MM.1S (cell line): ENCODE measurements around the gene ACAP2.

Experiments
- DNase-seq: peaks from one replicate; pipeline ENCODE4 v3.0.0-alpha.2; 2015
- H2AFZ ChIP-seq: fragments of 300-600 bp; sonication (generic); 2 replicates; pipeline ENCODE4 v1.6.0; 2016; ENCODE audit warnings: antibody characterized with exemption, low read length
- H3F3A ChIP-seq: fragments of 300-600 bp; sonication (generic); 2 replicates; pipeline ENCODE4 v1.6.1; 2016; ENCODE audit warnings: mild to moderate bottlenecking, antibody characterized with exemption, low read length, moderate library complexity, mixed read lengths; ENCODE audit not compliant: insufficient read depth
- H3K27ac ChIP-seq: fragments of 300-600 bp; sonication (generic); 2 replicates; pipeline ENCODE4 v1.5.1; 2016; ENCODE audit warnings: mild to moderate bottlenecking, low read length
- H3K27me3 ChIP-seq: fragments of 300-600 bp; sonication (generic); replicated peaks from 2 replicates; pipeline ENCODE4 v1.6.0; 2016; ENCODE audit warnings: low read length; ENCODE audit not compliant: insufficient read depth
- H3K36me3 ChIP-seq: fragments of 300-600 bp; sonication (generic); replicated peaks from 2 replicates; pipeline ENCODE4 v1.6.1; 2016; ENCODE audit warnings: mild to moderate bottlenecking, low read length, mixed read lengths; ENCODE audit not compliant: insufficient read depth
- H3K4me1 ChIP-seq: fragments of 300-600 bp; sonication (generic); 2 replicates; pipeline ENCODE4 v1.6.1; 2016; ENCODE audit warnings: low read length, mixed read lengths
- H3K4me2 ChIP-seq: fragments of 300-600 bp; sonication (generic); 2 replicates; pipeline ENCODE4 v1.6.0; 2016; ENCODE audit warnings: low read depth, low read length
- H3K4me3 ChIP-seq: fragments of 300-600 bp; sonication (generic); 2 replicates; pipeline ENCODE4 v1.5.1; 2016; ENCODE audit warnings: low read length, mixed read lengths
- H3K79me2 ChIP-seq: fragments of 300-600 bp; sonication (generic); 2 replicates; pipeline ENCODE4 v1.6.1; 2016; ENCODE audit warnings: mixed run types, low read length, mixed read lengths
- H3K9ac ChIP-seq: fragments of 300-600 bp; sonication (generic); 2 replicates; pipeline ENCODE4 v1.6.1; 2016; ENCODE audit warnings: low read length, mixed read lengths
- H3K9me2 ChIP-seq: fragments of 300-600 bp; sonication (generic); replicated peaks from 2 replicates; pipeline ENCODE4 v1.6.1; 2016; ENCODE audit warnings: mild to moderate bottlenecking, low read length, mixed read lengths; ENCODE audit not compliant: insufficient read depth
- H3K9me3 ChIP-seq: fragments of 300-600 bp; sonication (generic); replicated peaks from 2 replicates; pipeline ENCODE4 v1.6.1; 2016; ENCODE audit warnings: mild to moderate bottlenecking, low read length, mixed read lengths; ENCODE audit not compliant: insufficient read depth
- H4K20me1 ChIP-seq: fragments of 300-600 bp; sonication (generic); 2 replicates; pipeline ENCODE4 v1.6.1; 2016; ENCODE audit warnings: mild to moderate bottlenecking, low read length, moderate library complexity, mixed read lengths; ENCODE audit not compliant: insufficient read depth
- CTCF ChIP-seq: fragments of 300-600 bp; sonication (generic); IDR thresholded peaks from 2 replicates; pipeline ENCODE4 v1.5.1; 2016; ENCODE audit warnings: antibody characterized with exemption, low read length, mixed read lengths
- EZH2 ChIP-seq: fragments of 300-600 bp; sonication (generic); optimal IDR thresholded peaks from 2 replicates; pipeline ENCODE3; 2017; ENCODE audit warnings: low read depth, mild to moderate bottlenecking, antibody characterized with exemption, low read length, mixed read lengths
- EZH2phosphoT487 ChIP-seq: fragments of 300-600 bp; sonication (generic); IDR thresholded peaks from 2 replicates; pipeline ENCODE4 v1.6.1; 2018; ENCODE audit warnings: antibody characterized with exemption, low read length

ACAP2 gene

DNA sequence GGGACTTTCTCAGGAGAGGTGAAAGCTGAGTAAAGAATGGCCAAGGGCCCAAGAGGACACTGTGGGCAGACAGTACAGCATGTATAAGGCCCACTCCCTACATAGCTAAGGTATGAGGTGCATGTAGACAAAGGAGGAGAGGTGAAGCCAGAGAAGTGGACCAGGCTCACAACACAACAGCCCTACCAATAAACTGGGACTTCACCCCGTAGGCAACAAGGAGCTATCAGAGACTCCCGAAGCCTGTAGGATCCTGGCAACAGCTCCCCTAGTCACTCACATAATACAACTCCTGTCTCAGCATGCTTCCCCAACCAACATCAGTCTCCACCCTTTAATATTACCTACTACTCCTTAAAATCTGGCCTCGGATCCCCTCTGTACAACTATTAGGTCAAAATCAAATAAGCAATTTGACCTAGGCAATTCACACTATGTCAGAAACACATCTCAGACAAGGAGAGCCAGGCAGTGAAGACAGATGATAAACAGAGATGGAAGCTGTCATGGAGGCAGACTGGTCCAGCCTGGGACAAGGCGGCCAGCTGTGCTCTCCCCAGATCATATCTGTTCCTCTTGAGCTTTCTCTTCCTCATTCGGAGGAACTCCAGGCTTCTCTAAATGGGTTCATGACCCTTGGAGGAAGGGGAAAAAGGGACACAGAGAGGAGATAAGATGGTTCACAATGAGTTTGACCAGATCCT is 173.3 kb downstream of the ACAP2 start:
- H3K79me2 ChIP-seq = peaks cover 9% of the 10 kb centered on the region
- peaks cover 12% of the 10 kb centered on the region for H3K4me1 ChIP-seq
- no peak overlapping the region; the same call in 1 of the 2 replicates for H2AFZ ChIP-seq
- H3K27ac ChIP-seq = no peak overlapping the region
- DNase-seq = no peak
- peak overlapping the region; percentile 99 for H3K4me2 ChIP-seq
- no peaks in the 10 kb centered on the region for H3K36me3 ChIP-seq
- H3K9ac ChIP-seq = no peak overlapping the region
- H3K27me3 ChIP-seq = no peaks in the 10 kb centered on the region
- H3K9me3 ChIP-seq = no peaks in the 10 kb centered on the region
- no peaks in the 10 kb centered on the region for H4K20me1 ChIP-seq
- peak overlapping the region; percentile 87 for H3K4me3 ChIP-seq
- peaks cover 10% of the 10 kb centered on the region for H3F3A ChIP-seq
- TF ChIP-seq CTCF = no peak
- no peak for TF ChIP-seq EZH2phosphoT487
- no peak for TF ChIP-seq EZH2
- H3K9me2 ChIP-seq = no peaks in the 10 kb centered on the region

GRCh38 chr3:195268576-195269309 is 174.1 kb downstream of the ACAP2 start:
- no peaks in the 10 kb centered on the region for H3K36me3 ChIP-seq
- H3K27me3 ChIP-seq = no peaks in the 10 kb centered on the region
- H4K20me1 ChIP-seq = no peaks in the 10 kb centered on the region
- TF ChIP-seq EZH2phosphoT487 = no peak
- TF ChIP-seq EZH2 = no peak
- no peak for TF ChIP-seq CTCF
- H3K4me2 ChIP-seq = no peak overlapping the region
- H3K9me2 ChIP-seq = no peaks in the 10 kb centered on the region
- H3K4me1 ChIP-seq = peaks cover 12% of the 10 kb centered on the region
- no peak for DNase-seq
- H3K79me2 ChIP-seq = peaks cover 9% of the 10 kb centered on the region
- H2AFZ ChIP-seq = no peak overlapping the region
- H3K27ac ChIP-seq = no peak overlapping the region
- H3K9me3 ChIP-seq = no peaks in the 10 kb centered on the region
- H3K4me3 ChIP-seq = no peak overlapping the region
- H3F3A ChIP-seq = peaks cover 10% of the 10 kb centered on the region
- no peak overlapping the region for H3K9ac ChIP-seq

DNA sequence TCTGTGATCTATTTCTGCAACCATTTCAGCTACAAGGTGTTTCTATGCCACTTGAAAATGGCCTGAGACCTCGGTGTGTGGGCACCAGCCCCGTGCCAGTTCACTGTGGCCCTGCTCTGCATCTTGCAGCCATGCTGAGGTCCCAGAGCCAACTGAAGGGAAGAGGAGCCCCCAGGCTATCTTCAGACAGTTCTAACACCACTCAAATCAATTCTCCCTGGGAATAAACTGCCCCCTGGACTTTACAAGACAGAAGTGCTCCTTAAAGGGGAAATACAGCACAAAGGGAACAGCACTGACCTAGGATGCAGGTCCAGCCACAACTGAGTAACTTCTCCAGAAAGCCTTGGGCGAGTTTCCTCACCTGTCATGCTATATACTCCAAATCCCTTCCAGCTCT is 175.7 kb downstream of the ACAP2 start:
- Histone ChIP-seq H2AFZ (no peak overlapping the region), H3K9ac (no peak overlapping the region), H4K20me1 (no peaks in the 10 kb centered on the region), H3K4me3 (no peak overlapping the region), H3F3A (peaks cover 9% of the 10 kb centered on the region), H3K9me2 (no peaks in the 10 kb centered on the region), H3K27ac (no peak overlapping the region), H3K79me2 (peaks cover 9% of the 10 kb centered on the region), H3K4me2 (no peak overlapping the region), H3K27me3 (no peaks in the 10 kb centered on the region), H3K9me3 (no peaks in the 10 kb centered on the region), H3K4me1 (peaks cover 11% of the 10 kb centered on the region), H3K36me3 (no peaks in the 10 kb centered on the region)
- DNase-seq = no peak
- TF ChIP-seq CTCF (no peak), EZH2 (no peak), EZH2phosphoT487 (no peak)
